Measurements from ENCODE around the gene ATP10A.

GRCh38 chr15:25848784-25849156 is 14.4 kb downstream of the ATP10A start:
- no peak for TF ChIP-seq CSDC2 (CRISPR knock-in tag; IDR thresholded peaks at IDR 0.05)
- TF ChIP-seq ZFP3 (CRISPR knock-in tag; IDR thresholded peaks at IDR 0.05) = no peak
- TF ChIP-seq PATZ1 (CRISPR knock-in tag; IDR thresholded peaks at IDR 0.05; ENCODE audit: borderline replicate concordance) = no peak
